ENCODE results near the gene CCDC88A.

GRCh38 chr2:55415300-55415699 lies 4.4 kb downstream of the CCDC88A start:
- TF ChIP-seq CTCF (IDR thresholded peaks at IDR 0.05; ENCODE audit: low read depth, low read length) = no peak
- no peak for TF ChIP-seq POLR2A (IDR thresholded peaks at IDR 0.05; ENCODE audit: extremely low read depth, insufficient read length)
